H1 (cell line): ENCODE results near the gene ZNF423.

Experiments
- CTCF ChIP-seq, 3 experiments: IDR thresholded peaks; 1 replicate in 2 of 3; 2 replicates in 1 of 3; pipeline versions ENCODE4 v1.5.1 to v1.6.1; 2011; ENCODE audit warnings: low read length in 3 of 3, mild to moderate bottlenecking in 3 of 3, inconsistent platforms in 2 of 3, low read depth in 1 of 3, moderate library complexity in 1 of 3; ENCODE audit not compliant: insufficient read depth in 1 of 3; ENCODE audit errors: control extremely low read depth in 1 of 3
- JUND ChIP-seq: IDR thresholded peaks from 2 replicates; pipeline ENCODE4 v1.6.1; 2011; ENCODE audit warnings: mild to moderate bottlenecking, improper control_type of control experiment, low read length
- RAD21 ChIP-seq, 2 experiments: IDR thresholded peaks in 1 of 2; conservative IDR thresholded peaks in 1 of 2; 2 replicates each; pipeline ENCODE4 v1.6.1; 2011; ENCODE audit warnings: low read depth in 2 of 2, low read length in 2 of 2, improper control_type of control experiment in 1 of 2, inconsistent platforms in 1 of 2, mild to moderate bottlenecking in 1 of 2, moderate library complexity in 1 of 2

- TF ChIP-seq RAD21 (IDR thresholded peaks at IDR 0.05 in 1 of 2, conservative IDR thresholded peaks at IDR 0.05 in 1 of 2; ENCODE audit: low read depth in 2 of 2, low read length in 2 of 2) (no peak), JUND (no peak), CTCF (IDR thresholded peaks at IDR 0.05; ENCODE audit: control extremely low read depth in 1 of 3, insufficient read depth in 1 of 3, low read depth in 1 of 3, low read length in 3 of 3) (no peak)
Observed at GRCh38 chr16:49540836-49541235, 315.1 kb downstream of the ZNF423 start.
